ENCODE data around the gene MXRA8. TPM values are rescaled to one million over a fixed set of nuclear protein-coding genes. Genes with fewer than 3 reads are reported as not detected.

MXRA8 gene
- total and polyA plus RNA-seq, 2 donors from 2014 or later = 26.0 to 64.7 TPM

DNA sequence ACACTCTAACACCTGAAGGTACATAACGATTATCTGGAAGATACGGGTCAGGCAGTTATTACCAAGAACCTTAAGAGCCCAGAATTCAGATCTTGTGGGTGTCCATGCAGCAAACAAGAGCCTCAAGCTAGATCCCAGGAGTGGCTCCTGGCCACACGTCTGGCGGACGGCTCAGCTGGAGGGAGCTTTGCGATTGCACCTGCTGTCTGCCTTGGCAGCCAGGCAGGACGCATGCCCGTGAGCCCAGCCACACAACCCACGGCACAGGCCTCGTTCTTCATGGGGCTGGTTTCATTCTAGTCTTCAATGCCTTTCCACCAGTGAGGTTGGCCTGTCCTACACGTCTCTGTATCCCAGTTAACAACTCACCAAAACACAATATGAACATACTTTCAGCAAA, 35.1 kb upstream of the MXRA8 start:
- H3K27me3 ChIP-seq (ENCODE audit: control insufficient read depth, insufficient read depth, low read length) = no peaks in the 10 kb centered on the region
- no peak overlapping the region for H3K27ac ChIP-seq (ENCODE audit: low read depth in 2 of 2, low read length in 2 of 2)
- no peaks in the 10 kb centered on the region for H3K9me3 ChIP-seq (ENCODE audit: control insufficient read depth in 2 of 3, insufficient read depth in 1 of 3, low read length in 3 of 3)
- DNase-seq (peak in 1 of 5 donors; percentile 40), FAIRE-seq (no peak)
- no peak overlapping the region for H3K4me3 ChIP-seq (ENCODE audit: low read length in 3 of 3)
- TF ChIP-seq, protein P1, sequence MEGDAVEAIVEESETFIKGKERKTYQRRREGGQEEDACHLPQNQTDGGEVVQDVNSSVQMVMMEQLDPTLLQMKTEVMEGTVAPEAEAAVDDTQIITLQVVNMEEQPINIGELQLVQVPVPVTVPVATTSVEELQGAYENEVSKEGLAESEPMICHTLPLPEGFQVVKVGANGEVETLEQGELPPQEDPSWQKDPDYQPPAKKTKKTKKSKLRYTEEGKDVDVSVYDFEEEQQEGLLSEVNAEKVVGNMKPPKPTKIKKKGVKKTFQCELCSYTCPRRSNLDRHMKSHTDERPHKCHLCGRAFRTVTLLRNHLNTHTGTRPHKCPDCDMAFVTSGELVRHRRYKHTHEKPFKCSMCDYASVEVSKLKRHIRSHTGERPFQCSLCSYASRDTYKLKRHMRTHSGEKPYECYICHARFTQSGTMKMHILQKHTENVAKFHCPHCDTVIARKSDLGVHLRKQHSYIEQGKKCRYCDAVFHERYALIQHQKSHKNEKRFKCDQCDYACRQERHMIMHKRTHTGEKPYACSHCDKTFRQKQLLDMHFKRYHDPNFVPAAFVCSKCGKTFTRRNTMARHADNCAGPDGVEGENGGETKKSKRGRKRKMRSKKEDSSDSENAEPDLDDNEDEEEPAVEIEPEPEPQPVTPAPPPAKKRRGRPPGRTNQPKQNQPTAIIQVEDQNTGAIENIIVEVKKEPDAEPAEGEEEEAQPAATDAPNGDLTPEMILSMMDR (IDR thresholded peaks at IDR 0.05; ENCODE audit: borderline replicate concordance, extremely low read depth, insufficient read depth) = no peak
- H3K4me1 ChIP-seq (ENCODE audit: control insufficient read depth in 2 of 3, insufficient read depth in 2 of 3, low read depth in 1 of 3, low read length in 3 of 3) = peaks cover 0 to 11% (median 7%) of the 10 kb centered on the region in 3 donors
- intact Hi-C loops (cut with DNase I) = no loop called here
- no peak overlapping the region for H3K9ac ChIP-seq (ENCODE audit: low read length in 3 of 3)
- H3K36me3 ChIP-seq (ENCODE audit: control insufficient read depth in 2 of 3, insufficient read depth in 3 of 3, low read length in 3 of 3) = peaks cover 22 to 65% (median 49%) of the 10 kb centered on the region in 3 donors

DNA sequence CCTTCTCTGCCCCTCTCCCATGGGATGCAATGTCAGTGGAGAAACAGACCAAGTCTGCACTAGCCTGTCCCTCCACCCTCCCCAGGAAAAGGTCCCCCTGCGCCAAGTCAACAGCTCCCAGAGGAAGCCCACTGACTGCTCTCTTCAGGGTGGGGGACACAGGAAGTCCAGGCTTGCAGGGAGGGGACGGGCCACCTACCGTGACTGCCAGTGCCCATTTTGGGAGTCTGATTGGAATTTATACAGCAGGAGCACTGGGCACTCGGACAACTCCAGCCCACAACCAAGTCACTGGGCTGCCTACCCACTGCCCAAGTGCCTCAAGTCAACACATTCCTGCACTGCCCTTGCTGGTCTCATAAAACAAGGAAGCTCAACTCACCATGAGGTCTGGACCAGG, 34.7 kb upstream of the MXRA8 start:
- TF ChIP-seq, protein P1 (IDR thresholded peaks at IDR 0.05; ENCODE audit: borderline replicate concordance, extremely low read depth, insufficient read depth) = no peak
- DNase-seq (peak in 1 of 5 donors; percentile 61), FAIRE-seq (no peak)
- H3K9me3 ChIP-seq (ENCODE audit: control insufficient read depth in 2 of 3, insufficient read depth in 1 of 3, low read length in 3 of 3) = no peaks in the 10 kb centered on the region
- intact Hi-C loops (cut with DNase I) = no loop called here
- no peaks in the 10 kb centered on the region for H3K27me3 ChIP-seq (ENCODE audit: control insufficient read depth, insufficient read depth, low read length)
- H3K9ac ChIP-seq (ENCODE audit: low read length in 3 of 3) = no peak overlapping the region
- H3K27ac ChIP-seq (ENCODE audit: low read depth in 2 of 2, low read length in 2 of 2) = no peak overlapping the region
- H3K4me1 ChIP-seq (ENCODE audit: control insufficient read depth in 2 of 3, insufficient read depth in 2 of 3, low read depth in 1 of 3, low read length in 3 of 3) = peaks cover 0 to 7% (median 5%) of the 10 kb centered on the region in 3 donors
- no peak overlapping the region for H3K4me3 ChIP-seq (ENCODE audit: low read length in 3 of 3)
- H3K36me3 ChIP-seq (ENCODE audit: control insufficient read depth in 2 of 3, insufficient read depth in 3 of 3, low read length in 3 of 3) = peaks cover 22 to 68% (median 49%) of the 10 kb centered on the region in 3 donors

DNA sequence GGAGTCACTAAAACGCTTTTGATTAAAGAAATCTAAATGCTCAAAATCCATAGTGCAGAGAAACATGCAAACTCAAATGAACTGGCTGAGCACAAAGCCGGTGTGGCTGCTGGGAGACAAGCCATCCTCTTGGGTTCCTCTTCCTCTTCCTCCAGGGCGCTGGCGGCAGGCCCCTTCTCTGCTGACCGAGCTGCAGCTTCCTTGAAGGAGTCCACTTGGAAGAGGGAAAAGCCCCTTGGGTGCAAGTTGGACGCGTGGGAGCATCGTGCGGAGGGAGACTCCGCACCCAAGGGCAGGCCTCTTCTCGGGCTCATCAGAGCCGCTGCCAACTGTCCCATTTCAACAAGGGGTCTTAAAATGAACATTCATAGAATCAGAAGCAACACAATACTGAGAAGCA, 32.9 kb upstream of the MXRA8 start:
- intact Hi-C loops (cut with DNase I) = no loop called here
- FAIRE-seq = no peak
- Histone ChIP-seq H3K36me3 (ENCODE audit: control insufficient read depth in 2 of 3, insufficient read depth in 3 of 3, low read length in 3 of 3) (peaks cover 15 to 74% (median 51%) of the 10 kb centered on the region in 3 donors), H3K4me1 (ENCODE audit: control insufficient read depth in 2 of 3, insufficient read depth in 2 of 3, low read depth in 1 of 3, low read length in 3 of 3) (peaks cover 0 to 3% (median 0%) of the 10 kb centered on the region in 3 donors), H3K9me3 (ENCODE audit: control insufficient read depth in 2 of 3, insufficient read depth in 1 of 3, low read length in 3 of 3) (no peaks in the 10 kb centered on the region), H3K27ac (ENCODE audit: low read depth in 2 of 2, low read length in 2 of 2) (no peak overlapping the region), H3K9ac (ENCODE audit: low read length in 3 of 3) (no peak overlapping the region), H3K27me3 (ENCODE audit: control insufficient read depth, insufficient read depth, low read length) (no peaks in the 10 kb centered on the region), H3K4me3 (ENCODE audit: low read length in 3 of 3) (no peak overlapping the region)
- DNase-seq = peak in 1 of 5 donors; percentile 47
- TF ChIP-seq, protein P1 (IDR thresholded peaks at IDR 0.05; ENCODE audit: borderline replicate concordance, extremely low read depth, insufficient read depth) = no peak

DNA sequence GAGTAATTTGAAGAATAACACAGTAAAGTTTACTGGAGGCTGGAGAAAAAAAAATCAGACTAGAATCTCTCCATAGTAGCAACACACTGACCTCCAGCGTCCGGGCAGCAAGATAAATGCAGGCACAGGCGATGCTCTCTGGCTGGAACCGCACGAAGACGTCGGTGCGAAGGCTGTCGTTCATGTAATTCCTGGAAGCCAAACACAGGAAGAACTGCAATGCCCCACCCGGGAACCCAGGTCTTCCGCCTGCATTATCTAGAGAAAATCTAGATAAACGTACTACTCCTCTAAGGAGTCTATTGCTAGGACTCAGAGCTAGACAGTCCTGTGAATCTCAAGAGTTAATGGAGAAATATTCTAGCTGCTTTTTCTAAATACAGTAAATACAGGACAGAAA, 32.3 kb upstream of the MXRA8 start:
- Histone ChIP-seq H3K9me3 (ENCODE audit: control insufficient read depth in 2 of 3, insufficient read depth in 1 of 3, low read length in 3 of 3) (no peaks in the 10 kb centered on the region), H3K9ac (ENCODE audit: low read length in 3 of 3) (no peak overlapping the region), H3K27ac (ENCODE audit: low read depth in 2 of 2, low read length in 2 of 2) (no peak overlapping the region), H3K36me3 (ENCODE audit: control insufficient read depth in 2 of 3, insufficient read depth in 3 of 3, low read length in 3 of 3) (peaks cover 15 to 78% (median 56%) of the 10 kb centered on the region in 3 donors), H3K4me3 (ENCODE audit: low read length in 3 of 3) (no peak overlapping the region), H3K27me3 (ENCODE audit: control insufficient read depth, insufficient read depth, low read length) (no peaks in the 10 kb centered on the region), H3K4me1 (ENCODE audit: control insufficient read depth in 2 of 3, insufficient read depth in 2 of 3, low read depth in 1 of 3, low read length in 3 of 3) (peaks cover 0 to 2% (median 0%) of the 10 kb centered on the region in 3 donors)
- DNase-seq (peak in 1 of 5 donors; percentile 31), FAIRE-seq (no peak)
- intact Hi-C loops (cut with DNase I) = no loop called here
- TF ChIP-seq, protein P1 (IDR thresholded peaks at IDR 0.05; ENCODE audit: borderline replicate concordance, extremely low read depth, insufficient read depth) = no peak

All from kidney (tissue), 14 donors.